RPMI8226 (cell line): Measurements from ENCODE around the gene BSDC1.
"Not testable (repeated sequence)": the region's sequence is repeated elsewhere in the genome, so short reads cannot be mapped to it uniquely, and the experiment has no call there.

Experiments
- DNase-seq: peaks from one replicate; pipeline ENCODE4 v3.0.0-alpha.2; 2015

The BSDC1 gene, protein sequence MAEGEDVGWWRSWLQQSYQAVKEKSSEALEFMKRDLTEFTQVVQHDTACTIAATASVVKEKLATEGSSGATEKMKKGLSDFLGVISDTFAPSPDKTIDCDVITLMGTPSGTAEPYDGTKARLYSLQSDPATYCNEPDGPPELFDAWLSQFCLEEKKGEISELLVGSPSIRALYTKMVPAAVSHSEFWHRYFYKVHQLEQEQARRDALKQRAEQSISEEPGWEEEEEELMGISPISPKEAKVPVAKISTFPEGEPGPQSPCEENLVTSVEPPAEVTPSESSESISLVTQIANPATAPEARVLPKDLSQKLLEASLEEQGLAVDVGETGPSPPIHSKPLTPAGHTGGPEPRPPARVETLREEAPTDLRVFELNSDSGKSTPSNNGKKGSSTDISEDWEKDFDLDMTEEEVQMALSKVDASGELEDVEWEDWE

DNA sequence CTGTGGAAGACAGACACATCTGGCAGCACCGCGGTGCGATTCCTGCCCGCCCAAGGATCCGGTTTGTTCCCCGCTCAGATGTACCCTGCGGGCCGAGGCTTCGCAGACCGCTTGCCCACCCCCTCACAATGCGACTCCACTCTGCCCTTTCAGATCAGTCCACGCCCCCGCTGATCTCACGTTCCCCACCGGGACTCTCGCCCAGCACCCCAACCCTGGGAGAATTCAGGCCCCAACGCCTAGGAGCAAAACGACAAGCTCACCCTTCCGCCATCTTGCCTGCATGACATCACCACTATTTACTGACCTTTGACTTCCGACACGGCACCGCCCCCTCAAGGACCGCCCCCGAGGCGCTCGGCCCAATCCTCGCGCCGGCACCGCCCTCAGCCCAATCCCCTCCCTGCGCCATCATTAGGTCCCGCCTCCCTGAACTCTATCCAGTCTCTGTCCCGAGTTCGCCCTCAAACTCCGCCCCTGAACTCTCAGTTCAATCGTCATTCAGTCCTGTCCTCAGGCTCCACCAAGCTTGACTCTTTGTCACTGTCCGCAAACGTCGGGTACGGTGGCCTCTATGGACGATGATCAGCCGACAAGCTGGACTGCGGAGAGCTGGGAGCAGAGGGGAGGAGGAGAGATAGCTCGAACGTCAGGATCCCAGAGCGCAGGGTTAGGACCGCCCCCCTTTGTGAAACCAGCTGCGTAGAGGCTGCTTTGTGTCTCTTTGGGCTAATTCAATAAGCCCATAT lies at the start of gene BSDC1:
TSS of gene BSDC1 (minus strand) at position 301 of the 749 bp plus-strand sequence. CDS start at position 274, 27 bp downstream.
- DNase-seq: peak; percentile 99

DNA sequence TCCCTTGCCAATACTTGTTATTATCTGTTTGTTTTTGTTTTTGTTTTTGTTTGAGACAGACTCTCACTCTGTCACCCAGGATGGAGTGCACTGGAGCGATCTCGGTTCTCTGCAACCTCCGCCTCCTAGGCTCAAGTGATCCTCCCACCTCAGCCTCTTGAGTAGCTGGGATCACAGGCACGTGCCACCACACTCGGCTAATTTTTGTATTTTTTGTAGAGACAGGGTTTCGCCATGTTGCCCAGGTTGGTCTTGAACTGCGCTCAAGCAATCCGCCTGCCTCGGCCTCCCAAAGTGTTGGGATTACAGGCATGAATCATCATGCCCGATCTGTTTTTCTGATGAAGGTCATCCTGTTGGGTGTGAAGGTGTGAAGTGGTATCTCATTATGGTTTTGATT lies 47.2 kb upstream of the BSDC1 start:
- not testable (repeated sequence) for DNase-seq

DNA sequence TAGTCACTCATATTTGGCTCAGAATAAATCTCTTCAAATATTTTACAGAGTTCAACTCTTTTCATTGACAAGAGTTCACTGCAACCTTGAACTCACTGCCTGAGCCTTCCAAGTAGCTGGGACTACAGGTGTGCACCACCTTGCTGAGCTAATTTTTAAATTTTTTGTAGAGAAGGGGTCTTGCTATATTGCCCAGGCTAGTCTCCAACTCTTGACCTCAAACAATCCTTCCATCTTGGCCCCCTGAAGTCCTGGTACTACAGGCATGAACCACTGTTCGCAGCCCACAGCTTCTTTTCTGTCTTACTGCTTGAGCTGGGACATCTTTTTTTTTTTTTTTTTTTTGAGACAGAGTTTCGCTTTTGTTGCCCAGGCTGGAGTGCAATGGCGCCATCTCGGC lies 44.5 kb upstream of the BSDC1 start:
- DNase-seq: not testable (repeated sequence)

DNA sequence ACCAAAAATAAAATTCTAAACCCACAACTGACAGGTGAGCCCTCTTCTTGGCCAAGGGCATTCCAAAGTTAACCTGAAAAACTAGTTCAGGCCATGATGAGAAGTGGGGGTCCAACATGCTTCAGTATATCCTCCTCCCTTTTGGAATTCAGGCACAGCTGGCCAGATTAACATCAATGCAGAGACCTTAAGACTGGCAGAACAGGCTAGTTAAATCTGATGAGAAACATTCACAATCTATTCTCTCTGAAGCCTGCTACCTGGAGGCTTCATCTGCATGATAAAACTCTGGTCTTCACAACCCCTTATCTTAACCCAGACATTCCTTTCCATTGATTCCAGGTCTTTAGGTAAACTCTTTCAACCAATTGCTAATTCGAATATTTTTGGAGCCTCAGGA lies 43.9 kb upstream of the BSDC1 start:
- no peak for DNase-seq

DNA sequence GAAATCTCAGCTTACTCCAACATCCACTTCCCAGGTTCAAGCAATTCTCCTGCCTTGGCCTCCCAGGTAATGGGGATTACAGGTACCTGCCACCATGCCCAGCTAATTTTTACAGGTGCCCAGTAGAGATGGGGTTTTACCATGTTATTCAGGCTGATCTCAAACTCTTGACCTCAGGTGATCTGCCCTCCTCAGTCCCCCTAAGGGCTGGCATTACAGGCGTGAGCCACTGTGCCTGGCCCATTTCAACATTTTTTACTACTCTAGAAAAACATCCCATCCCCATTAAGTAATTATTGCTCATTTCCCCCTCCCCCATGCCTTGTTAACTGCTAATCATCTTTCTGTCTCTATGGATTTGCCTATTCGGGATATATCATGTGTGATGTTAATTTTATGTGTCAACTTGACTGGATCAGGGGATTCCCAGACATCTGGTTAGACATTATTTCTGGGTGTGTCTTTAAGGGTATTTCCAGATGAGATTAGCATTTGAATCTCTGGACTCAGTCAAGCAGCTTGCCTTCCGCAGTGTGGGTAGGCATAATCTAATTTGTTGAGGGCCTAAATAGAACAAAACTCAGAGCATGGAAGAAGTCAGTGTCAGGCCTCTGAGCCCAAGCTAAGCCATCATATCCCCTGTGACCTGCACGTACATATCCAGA lies 37.6 kb upstream of the BSDC1 start:
- DNase-seq: no peak

DNA sequence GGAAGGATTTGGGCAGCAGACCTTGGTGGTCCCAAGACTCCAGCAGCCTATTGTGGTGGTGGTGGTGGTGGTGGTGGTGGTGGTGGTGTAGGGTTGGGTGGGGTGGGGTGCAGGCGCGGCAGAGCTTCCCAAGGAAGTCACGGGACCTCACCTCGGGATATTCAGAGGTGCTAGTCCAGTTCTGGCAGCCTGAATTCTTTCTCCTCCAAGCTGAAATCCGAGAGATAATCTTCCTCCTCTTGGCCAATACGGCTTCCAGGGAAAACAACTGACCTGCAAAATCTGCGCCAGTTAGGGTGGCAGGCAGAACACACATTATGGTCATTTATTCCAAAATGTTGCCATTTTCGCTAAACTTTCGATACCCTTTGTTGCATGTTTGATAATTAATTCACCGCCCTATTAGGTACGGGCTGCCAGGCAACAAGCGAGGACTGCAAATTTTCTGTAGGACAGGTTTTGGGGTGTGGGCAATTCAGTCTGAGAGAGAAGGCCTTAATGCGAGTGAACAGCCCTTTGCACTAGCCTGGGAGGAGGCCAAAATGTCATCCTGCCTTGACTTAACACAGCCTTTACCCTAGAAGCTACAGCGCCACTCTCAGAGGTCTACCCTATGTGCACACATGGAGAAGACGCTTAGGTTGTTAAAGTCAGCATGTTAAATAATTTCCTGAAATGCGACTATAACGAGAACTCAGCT lies 33.2 kb upstream of the BSDC1 start:
- DNase-seq: no peak

DNA sequence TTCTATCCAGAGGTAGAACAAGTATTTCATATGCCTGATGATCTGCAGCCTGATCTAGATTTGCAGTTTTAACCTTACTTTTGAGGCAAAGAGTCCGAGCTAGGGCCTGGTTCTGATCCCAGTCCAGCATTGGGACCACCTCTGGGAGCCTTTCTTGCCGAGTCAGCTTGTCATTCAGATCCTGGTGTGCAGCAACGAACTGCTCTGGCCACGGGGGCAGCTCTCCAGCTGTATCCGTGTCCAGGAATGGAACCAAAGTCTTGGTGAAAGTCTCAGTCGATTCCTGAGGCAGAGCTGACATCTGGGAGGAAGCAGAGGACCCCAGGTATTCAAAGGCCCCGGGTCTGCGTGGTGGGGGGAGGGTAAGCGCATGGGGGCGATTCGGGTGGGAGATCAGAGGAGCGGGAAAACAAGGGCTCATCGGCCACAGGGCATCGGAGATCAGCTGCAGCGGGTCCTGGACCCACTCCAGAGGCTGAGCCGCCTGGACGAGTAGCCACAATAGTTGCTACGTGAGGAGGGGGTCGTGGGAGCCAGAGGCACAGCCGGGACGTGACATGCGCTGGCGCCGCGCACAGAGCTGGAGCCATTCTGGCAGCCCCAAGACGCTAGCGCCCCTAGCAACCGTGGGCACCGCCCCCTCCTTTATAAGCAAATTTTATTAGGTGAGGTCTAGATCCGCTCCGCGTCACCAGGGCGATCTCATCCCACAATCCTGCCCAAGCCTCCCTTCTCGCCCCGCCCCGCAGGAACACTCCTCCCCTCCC lies 32.4 kb upstream of the BSDC1 start:
- DNase-seq: no peak

DNA sequence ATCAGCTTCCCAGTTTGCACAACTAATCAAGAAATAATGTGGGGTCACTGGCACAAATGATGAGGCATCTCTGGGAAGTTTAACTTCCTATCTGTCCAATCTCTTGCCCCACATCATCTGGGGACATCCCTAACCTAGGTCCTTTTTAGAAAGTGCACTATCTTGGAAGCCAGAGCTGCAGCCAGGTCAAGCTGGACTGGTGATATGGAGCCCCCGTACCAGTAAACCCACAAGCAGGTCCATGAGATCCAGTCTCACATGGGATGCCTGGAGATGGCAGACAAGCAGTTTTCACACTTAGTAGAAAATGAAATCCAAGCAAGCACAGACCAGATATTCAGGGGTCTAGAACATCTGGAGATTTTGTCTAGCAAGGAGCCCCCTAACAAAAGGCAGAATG lies 27.5 kb upstream of the BSDC1 start:
- no peak for DNase-seq

DNA sequence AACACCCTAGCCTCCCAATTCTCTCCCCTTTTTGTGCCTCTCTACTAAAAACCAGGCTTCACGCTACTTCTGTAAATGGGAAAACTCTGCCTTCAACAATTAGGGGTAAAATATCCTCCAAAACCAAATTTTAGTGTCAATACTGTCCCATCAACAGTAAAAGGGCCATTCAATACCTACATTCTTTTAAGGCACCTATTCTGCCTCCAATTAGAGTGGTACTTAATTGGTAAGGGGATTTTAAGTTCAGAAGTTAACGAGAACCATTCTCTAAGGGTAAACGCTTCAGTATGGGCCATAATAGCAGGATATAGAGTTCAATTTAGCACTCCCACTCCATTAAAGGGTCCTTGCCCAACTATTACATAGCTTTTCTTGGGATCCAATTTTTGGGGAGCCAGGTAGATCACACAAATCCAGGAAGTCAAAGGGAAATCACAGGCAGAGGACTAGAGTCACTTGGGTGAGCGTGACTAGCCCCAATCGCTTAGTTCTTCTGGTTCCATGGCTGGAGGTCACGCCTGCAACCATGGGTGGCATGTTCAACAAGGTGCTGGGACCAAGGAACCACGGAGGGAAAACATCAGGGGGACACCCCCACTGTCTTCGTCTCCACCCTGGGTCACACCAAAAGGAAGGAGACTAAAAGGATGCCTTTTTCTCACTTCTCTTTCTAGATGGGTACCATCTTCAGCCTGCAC lies 20.1 kb upstream of the BSDC1 start:
- no peak for DNase-seq

DNA sequence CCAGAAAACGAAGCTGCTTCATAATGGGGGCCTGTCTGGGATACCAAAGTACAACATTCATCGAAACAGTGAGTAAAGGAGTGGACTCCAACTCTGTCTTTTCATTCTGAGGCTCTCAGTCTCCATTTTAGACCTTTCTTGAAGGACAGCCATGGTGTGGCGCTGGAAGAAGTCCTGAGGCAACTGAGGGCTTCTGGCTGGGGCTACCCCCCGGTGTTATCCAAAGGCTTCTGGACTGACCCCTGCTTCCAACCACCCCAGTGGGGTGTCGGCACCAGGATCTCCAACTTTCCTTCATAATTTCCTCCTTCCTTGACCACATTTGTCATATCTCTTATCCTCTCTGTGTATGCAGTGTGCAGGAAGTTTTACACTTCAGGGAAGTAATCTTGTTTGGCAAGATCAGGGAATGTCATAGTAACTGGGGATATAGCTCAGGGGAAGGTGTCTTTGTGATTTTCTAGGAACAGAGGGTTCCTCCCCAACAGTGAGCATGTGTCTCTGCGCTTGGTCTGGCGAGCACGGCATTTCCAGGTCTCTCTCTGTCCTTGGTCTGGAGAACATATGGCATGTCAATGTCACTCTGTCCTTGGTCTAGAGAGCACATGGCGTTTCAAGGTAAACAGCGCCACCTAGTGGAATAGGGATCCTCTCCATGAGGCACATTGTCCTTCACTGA lies 19.4 kb upstream of the BSDC1 start:
- DNase-seq: peak; percentile 94

DNA sequence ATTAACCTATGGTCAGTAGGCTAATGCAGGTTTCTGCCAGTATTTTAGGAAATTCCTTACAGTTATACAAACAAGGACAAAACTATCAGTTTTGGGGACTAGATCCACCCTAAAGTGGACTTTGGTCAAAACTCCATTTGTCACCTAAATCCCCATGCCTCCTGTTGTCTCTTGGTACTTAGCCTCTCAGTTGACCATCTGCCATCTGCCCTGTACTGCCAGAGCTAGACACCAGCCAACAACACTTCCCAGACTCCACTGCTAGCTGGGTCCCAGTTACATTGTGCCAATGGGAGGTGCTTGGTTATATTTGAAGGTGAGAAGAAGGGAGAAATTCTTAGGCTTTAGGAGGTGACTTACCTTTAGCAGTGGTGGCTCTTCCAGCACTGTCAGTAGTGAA lies 17.0 kb upstream of the BSDC1 start:
- DNase-seq: no peak

DNA sequence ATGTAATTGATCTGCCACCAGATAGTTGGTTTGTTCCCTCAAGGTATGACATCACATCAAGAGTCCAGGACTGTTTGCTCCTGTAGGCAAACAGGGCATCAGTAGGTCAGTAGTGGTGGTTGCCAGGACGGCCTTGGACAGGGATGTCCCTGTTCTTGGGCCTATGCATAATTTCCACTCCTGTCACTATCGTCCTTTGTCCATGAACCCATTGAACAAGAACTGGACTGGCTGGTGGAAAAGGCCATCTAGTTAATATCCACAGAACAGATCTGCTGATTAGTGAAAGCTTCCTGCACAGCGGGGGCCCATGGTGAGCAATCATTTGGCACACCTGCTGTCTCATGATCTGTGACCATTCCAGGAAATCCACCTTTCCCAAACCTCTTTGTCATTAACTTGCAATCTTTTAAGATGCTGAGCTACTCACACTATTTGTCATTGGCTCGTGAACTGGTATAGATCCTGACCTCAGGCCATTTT lies 12.4 kb upstream of the BSDC1 start:
- no peak for DNase-seq

DNA sequence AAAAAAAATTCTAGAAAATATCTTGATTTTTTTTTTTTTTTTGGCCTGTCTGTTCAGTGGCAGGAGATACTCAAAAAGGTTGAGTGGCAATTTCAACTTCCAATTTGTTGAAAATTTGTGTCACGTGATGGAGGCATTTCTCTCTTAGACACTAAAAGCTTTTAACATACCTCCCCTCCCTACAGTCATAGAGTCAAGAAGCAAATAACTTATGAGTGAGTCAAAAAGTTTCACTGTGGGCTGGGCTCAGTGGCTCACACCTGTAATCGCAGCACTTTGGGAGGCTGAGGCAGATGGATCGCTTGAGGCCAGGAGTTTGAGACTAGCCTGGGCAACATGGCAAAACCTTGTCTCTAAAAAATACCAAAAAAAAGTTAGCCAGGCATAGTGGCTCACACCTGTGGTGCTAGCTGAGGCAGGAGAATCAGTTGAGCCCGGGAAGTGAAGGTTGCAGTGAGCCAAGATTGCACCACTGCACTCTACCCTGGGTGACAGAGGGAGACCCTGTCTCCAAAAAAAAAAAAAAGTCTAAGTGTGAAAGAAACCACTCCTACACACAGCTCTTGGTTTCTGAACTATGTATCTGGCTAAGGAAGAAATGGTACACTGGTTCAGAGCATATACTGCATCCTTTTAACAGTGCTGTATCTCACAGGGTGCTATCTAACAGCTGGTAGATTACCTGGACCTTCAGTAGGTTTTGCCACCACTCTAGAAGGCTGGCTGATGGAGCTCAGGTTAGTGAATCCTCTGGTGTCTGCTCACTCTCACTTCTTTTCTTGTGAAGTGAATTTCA lies 11.6 kb upstream of the BSDC1 start:
- DNase-seq: no peak

DNA sequence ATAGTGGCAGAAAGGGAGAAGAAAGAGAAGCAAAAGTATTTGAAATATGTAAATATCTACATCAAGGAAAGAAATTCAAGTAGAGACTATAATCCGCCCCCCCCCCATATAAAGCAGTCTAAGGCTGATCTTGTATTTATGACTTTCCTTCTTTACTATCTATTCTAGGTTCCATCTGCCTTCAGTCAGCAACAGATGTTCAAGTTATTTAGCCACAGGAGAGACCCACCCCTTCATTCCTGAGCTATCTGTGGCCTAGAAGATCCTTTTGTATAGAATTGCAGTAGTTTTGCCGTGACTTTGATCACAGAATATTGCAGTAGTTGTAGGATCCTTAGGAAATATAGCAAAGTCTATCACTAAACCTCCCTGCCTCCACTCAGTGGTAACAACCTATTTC lies 10.7 kb upstream of the BSDC1 start:
- no peak for DNase-seq

DNA sequence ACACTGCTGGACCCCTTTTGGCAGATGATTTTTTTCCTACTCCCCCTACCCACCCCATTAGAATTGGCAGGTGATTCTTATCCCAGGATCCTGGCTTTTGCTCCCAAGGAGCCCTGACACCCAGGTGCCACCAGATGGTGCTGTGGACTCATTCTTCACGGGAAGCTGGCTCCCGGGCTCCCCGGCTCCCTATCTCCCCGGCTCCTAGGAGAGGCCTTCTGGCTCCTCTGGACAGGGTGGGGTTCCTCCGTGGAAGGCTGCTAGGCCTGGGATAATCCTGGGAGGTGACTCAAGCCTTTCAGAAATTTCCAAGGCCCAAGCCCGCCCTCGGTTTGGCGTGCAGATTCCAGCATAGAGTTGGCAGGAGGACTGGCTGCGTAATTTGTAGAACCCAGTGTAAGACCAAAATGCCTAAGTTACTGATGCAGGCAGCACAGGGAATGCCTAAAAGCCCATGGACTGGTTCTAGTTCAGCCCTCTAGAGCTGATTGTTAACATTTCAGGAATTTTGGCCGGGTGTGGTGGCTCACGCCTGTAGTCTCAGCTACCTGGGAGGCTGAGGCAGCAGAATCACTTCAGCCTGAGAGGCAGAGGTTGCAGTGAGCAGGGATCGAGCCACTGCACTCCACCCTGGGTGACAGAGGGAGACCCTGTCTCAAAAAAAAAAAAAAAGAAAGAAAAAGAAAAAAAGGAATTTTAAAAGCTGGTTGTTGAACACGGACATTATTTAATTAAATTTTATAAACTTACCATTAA lies 6.8 kb upstream of the BSDC1 start:
- peak; percentile 65 for DNase-seq

DNA sequence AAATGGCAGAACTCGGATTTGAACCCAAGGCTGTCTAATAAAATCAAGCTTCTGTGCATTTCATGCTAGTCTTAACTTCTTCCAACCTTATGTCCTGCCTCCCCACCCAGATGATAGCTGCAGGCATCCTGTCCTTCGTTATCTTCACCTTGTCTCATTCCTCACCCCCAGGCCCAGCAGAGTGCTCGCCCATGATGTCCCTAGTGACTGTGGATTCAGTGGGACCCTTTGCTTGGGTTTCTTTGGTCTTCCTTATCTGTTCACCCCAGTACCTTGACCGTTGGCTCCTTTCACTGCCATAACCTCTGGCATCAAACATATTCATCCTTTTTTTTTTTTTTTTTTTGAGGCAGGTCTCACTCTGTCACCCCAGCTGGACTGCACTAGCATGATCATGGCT lies 5.6 kb upstream of the BSDC1 start:
- no peak for DNase-seq

DNA sequence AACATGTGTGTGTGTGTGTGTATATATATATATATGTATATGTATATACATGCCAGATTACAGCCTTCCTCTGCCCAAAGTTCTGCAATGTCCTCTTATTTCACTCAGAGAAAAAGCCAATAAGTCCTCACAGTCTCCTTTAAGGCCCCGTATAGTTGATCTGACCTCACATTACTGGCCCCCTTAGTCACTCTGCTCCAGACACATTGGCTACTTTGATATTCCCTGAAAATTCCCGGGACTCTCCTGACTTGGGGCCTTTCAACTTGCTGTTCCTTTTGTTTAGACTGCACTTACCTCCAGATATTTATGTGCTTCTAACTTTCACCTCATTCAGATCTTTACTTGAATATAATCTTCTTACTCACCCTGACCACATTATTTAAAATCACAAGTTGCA lies 4.2 kb upstream of the BSDC1 start:
- no peak for DNase-seq

DNA sequence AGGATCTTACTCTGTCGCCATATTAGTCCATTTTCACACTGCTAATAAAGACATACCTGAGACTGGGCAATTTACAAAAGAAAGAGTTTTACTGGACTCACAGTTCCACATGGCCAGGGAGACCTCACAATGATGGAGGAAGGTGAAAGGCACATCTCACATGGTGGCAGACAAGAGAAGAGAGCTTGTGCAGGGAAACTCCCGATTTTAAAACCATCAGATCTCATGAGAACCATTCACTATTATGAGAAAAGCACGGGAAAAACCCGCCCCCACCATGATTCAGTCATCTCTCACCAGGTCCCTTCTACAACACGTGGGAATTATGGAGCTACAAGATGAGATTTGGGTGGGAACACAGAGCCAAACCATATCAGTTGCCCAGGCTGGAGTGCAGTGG lies 2.3 kb upstream of the BSDC1 start:
- not testable (repeated sequence) for DNase-seq

DNA sequence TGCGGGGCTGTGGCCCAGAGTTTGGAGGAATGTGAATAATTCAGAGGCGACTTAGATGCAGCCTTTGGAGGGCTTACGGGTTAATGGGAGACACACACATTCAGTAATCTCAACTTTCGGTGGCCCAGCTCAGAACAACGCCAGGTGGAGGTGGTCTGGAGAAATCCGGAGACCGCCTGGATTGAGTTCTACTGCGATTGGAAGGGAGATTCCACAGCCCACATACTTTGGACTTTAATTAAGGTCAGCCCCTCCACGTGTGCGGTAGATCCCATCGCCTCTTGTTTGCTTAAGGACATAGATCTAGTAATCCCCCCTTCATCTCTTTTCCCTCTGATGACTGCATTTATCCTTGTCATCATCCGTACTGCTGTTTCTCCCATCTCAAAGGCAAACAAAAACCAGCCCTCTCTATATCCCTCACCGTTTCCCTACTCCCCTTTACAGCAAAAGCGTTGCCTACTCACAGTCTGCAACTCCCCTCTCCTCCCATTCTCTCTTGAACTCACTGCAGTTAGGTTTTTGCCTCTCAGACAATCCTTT lies 720 bp upstream of the BSDC1 start:
- DNase-seq: no peak
